Activated CD4-positive, CD25-positive, alpha-beta regulatory T cell treated with anti-CD3 and anti-CD28 coated beads, Interleukin-2, amount 50 U/mL, for 16 hours (primary cell): Measurements from ENCODE around the gene TTLL5.

Experiments used
- DNase-seq: peaks from one replicate; pipeline ENCODE4 v3.0.0-alpha.2; 2020; ENCODE audit warnings: low read depth, low spot score

TTLL5 gene, protein sequence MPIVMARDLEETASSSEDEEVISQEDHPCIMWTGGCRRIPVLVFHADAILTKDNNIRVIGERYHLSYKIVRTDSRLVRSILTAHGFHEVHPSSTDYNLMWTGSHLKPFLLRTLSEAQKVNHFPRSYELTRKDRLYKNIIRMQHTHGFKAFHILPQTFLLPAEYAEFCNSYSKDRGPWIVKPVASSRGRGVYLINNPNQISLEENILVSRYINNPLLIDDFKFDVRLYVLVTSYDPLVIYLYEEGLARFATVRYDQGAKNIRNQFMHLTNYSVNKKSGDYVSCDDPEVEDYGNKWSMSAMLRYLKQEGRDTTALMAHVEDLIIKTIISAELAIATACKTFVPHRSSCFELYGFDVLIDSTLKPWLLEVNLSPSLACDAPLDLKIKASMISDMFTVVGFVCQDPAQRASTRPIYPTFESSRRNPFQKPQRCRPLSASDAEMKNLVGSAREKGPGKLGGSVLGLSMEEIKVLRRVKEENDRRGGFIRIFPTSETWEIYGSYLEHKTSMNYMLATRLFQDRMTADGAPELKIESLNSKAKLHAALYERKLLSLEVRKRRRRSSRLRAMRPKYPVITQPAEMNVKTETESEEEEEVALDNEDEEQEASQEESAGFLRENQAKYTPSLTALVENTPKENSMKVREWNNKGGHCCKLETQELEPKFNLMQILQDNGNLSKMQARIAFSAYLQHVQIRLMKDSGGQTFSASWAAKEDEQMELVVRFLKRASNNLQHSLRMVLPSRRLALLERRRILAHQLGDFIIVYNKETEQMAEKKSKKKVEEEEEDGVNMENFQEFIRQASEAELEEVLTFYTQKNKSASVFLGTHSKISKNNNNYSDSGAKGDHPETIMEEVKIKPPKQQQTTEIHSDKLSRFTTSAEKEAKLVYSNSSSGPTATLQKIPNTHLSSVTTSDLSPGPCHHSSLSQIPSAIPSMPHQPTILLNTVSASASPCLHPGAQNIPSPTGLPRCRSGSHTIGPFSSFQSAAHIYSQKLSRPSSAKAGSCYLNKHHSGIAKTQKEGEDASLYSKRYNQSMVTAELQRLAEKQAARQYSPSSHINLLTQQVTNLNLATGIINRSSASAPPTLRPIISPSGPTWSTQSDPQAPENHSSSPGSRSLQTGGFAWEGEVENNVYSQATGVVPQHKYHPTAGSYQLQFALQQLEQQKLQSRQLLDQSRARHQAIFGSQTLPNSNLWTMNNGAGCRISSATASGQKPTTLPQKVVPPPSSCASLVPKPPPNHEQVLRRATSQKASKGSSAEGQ (N-terminal part only)

DNA sequence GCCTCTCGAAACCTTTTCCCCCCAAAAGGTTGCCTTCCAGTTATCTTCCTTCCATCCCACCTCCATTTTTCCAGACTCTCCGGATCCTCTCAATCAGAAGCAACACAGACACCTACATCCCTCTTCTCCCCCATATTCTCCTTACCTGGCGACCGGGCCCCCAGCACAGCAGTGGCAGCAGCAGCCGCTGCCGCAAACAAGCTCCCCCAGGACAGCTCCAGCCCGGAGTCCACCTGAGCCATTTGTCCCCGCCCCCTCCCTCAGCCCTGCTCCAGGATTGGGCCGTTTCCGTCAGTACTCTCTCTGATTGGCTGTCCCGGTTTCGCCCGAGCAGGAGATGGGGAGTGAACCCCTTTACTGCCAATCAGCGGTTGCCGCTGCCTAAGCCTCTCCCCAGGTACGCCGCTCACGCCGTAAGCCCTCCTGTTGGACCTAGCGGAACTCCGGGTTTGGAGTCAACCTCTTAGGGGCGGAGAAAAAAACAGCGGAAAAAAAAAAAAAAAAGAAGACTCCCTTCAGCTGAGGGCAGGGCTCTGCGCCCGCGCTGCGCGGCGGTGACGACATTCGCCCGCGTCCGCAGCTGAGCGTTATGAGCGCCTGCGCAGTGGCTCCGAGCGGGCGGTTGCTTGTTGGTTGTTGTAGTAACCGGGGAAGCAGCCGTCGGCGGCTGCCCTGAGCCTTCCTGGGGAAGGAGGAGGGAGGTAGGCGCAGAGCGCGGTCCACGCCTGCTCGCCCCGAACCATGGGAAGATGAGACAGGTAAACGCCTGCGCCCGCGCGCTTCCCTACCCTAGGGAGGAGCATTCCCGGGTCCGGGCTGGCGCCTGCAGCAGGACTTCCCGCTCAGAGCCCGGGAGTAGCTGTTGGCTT is at the start of gene TTLL5, which contains the start of gene ERG28:
Gene TTLL5 (plus strand): TSS at position 617 of the 869 bp plus-strand sequence. CDS start 1,904 bp downstream, outside the sequence.
Gene ERG28 (minus strand): TSS at position 247 of the 869 bp plus-strand sequence. CDS start 3,374 bp downstream, outside the sequence.
- peak; percentile 94 for DNase-seq

DNA sequence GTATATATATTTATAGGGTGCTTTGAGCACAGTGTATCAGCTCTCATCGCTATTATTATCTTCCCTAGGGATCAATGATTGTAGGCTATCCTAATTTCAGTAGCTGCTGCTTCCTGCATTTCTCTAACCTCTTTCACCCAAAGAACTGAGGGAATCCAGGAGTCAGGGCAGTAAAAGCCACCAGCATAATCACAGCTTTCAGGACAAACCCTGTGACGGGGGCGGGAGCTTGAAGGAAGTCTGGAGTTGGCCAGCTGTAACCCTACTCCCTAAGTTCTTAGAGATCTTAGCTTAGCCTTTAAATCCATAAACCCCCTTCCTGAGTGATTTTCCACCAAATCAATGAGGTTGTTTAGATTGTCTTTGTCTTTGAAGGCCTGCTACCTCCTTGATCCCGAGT is 48.9 kb upstream of the TTLL5 start:
- no peak for DNase-seq

DNA sequence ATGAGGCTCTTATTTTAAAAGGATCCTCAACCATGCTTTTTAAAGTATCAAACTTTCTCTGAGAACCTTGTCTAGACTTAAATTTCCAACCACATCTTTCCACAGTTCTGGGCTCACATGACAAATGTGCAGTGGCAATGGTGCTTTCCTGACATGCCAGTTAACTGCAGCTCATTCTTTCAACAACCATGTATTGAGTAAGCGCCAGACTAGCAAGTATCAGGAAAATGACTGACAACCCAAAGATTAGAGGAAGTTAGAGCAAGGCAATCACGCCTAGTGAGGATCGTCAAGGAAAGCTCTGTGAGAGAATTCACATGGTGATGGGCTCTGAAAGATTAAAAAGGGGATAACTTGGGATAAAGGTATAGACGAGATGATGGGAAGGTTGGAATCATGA is 46.9 kb upstream of the TTLL5 start:
- no peak for DNase-seq

DNA sequence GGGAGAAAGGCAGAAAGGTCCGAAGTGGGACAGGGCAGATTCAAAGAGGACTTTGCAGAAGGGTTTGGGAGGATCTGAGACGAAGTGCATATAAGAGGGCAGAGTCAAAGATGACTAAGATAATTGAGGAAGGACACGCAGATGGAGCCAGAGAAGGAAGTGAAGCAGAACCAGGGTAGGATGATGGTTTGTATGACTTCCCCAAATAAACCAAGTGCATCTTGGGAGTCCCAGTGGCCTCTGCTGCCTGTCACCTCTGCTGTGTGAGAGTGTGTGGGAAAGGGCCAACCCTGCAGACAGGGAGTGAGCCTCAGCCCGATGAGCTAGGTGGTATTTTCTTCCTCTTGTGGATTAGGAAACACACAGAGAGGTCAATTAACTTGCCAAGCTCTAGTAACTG is 45.8 kb upstream of the TTLL5 start:
- no peak for DNase-seq

DNA sequence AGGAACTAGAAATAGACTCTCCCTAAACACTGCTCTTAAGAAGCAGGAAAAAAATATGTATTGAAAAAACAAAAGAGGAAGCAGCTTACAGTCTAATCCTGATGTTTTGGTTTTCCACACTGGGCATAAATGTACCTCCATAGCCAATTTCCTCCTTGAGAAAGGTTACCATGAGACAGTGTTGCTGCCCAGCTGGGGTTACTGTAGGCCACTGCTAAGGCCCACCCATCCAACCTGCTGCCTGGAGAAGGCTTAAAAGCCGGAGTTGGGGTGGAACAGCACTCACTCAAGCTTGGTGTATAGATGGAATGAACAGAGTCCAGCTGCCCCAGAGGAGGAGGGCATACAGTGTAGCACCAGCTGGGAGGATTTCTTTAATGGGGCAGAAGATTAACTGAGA is 41.5 kb upstream of the TTLL5 start:
- no peak for DNase-seq

DNA sequence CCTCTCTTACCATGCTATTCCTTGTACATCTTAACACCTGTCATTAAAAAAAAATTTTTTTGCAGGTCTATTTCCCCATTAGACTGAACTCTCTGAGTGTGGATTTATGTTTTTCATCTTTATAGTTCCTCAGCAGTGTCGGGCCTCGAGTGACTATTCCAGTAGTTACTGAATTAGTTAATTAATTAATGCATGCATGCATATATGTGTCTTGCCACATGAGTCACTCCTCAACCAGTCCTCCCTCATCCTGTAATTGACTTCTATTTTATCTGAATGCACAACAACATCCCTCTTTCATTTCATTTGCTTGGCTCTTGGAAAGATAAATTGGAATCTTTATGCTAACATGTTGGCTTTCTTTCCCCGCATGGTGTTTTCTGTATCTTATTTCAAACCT is 36.0 kb upstream of the TTLL5 start:
- DNase-seq = no peak

DNA sequence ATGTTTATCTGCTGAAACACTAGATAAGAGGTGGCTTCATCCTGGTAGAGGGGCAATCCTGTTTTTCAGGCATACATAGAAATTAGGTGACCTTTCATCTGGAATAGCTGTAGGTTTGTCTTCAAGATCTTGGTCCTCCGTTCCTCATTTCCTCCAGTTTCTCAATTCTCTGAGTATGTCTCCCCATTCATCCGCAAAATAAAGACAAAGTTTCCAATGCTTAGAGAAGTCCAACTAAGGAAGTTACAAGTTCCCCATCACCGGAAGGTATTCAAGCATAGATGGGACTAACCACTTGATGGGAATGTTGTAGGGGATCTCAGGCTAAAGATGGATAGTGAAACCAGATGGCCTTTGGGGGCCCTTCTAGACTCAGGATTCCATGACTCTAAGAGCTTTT is 34.6 kb upstream of the TTLL5 start:
- DNase-seq = no peak

DNA sequence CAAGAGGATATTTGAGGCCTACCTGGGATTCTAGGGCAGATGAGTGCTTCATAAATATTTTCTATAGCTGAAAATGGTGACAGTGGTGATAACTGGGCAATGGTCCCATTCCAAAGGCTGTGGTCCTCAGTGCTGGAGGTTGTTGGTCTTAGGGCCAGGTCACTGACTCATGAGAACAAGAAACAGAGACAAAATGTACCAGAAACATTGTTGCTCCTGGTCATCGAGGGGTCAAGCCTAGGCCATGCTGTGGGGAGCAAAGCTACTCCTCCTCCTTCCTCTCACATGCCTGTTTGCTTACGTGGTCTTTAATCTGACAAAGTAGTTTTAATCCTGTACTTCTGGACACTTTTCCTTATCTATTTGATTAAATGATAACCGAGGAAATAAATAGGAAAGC is 34.2 kb upstream of the TTLL5 start:
- DNase-seq = no peak

DNA sequence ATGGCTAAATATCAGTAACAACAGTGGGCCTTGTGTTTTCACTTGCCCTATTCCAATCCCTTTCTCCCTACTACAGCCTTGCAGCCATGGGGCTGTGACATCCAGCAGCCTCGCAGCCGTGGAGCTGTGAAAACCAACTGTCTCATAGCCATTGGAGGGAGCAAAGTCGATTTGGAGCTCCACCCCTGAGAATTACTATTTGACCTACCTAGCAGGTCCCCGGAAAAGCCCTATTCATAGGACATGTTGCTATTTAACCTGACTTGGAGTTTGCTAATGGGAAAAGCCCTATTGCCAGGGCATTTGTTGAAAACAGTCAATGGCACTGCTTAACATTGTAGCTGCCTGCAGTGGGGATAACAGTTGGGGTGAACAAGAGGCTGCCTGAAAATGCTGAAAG is 33.6 kb upstream of the TTLL5 start:
- no peak for DNase-seq

DNA sequence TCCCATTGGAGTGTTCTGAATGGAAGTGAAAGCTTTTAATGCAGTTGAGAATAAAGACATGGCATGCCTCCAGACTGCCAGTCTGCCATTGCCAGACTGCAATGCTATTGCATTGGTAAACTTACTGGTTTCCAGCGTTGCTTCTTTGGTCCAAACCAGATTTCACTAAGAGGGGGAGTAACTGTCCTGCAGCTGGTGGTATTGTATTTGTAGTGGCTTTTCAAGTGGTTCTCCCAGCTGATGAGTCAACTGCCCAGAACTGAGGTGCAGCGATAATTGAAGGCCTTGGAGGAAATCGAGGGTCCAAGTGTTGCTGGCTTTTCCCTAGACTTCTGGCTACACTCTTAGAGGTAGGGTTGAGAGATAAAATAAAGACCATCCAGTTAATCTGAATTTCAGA is 32.2 kb upstream of the TTLL5 start:
- DNase-seq = no peak

DNA sequence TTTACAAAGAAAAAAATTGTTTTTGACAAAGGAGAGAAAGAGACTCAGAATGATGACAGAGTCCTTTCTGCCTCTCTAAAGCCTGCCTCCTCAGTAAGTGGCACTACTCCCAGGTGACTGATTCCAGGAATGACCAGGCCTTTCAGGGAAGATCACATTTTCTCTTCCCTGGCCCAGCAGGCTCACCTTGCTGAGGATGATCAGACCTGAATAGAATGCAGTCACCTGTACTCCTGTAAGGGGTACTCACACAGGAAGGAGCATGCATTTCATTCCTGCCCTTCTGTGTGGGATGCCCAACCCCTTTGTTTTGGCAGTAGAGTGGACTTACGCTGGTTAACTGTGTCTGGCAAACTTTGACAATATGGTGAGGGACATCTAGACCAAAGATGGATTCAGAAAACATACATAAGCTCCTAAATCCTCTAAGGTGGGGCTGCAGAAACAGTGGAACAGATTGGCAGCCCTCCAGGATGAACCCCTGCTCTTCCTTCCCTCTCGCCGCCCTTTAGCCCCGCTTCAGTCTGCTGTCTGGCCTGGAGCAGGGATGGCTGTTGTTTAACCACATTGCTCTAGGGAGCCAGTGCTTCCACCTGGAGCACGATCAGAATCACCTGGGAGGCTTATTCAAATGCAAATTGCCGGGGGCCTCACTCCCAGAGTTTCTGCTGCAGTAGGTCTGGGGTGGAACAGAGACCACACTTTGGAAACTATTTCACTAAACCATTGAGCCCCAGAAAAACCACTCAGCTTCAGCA is 30.2 kb upstream of the TTLL5 start:
- no peak for DNase-seq

DNA sequence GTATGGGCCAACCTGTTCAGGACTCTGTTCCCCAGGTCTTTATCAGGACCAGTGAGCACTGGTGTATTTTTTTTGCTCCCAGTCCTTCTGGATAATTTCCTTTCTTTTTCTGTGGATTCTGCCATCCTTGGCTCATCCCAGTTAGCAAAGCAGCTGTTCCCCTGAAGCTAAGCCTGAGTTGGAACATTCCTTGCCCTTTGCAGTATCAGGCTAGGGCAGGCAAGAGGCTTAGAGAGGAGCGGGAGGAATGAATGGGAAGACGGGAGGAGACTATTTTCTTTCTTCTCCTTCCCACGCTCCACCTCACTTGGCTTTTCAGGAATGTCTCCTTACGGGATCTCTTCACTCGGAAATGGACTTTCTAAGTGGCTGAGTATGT is 29.6 kb upstream of the TTLL5 start:
- no peak for DNase-seq

DNA sequence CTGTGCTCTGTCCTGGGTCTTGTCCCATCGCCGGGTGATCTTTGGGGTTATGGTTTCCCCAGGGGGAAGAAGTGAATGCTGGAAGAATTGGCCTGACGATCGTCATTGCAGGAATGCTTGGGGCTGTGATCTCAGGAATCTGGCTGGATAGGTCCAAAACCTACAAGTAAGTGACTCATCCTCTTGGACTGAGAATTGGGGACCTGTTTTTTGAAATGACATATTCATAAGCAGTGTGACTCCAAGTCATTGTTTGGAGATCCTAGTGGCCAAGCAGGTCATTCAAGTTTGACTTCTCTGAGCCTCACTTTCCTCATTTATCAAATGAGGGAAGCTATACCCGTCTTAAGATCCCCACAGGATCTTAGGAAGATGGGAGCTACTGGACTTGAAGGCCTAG is 26.2 kb upstream of the TTLL5 start:
- DNase-seq = no peak

DNA sequence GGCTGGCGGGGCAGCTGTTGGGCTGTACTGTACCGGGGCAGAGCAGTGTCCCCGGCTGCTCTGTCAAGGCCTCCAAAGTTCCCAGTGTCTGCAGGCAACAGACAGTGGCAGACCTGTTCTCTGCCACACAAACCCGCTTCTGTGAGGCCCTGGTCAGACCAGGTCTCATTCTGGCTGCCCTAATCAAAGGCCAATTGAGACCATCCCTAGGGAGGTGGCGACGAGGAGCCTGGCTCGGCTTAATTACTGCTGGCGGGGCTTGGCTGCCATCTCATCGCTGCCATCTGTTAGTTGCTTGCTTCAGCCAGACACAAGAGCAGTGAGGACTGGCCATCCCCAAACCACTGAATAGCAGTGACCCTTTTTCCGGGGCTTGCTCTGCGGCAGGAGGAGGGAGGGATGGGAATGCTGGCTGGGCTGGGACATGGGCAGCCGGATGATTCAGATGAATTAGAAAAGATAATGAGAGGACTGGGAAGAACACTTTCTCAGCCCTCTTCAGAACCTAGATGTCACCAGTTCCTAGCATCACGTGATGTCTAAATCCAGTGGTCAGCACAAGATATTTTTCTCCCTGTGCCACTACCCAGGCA is 24.9 kb upstream of the TTLL5 start:
- no peak for DNase-seq

DNA sequence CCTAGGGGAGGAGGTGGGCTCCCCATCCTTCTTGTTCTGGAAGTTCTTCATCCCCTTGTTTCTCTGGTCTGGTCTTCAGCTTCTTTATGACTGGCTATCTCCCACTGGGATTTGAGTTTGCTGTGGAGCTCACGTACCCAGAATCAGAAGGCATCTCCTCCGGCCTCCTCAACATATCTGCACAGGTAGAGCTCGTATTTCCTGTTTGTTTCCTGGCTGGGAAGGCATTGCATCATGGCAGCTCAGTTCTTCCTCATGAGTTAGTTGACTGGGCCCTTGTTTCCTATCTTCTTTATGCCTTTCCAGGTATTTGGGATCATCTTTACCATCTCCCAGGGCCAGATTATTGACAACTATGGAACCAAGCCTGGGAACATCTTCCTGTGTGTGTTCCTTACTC is 20.2 kb upstream of the TTLL5 start:
- DNase-seq = no peak

DNA sequence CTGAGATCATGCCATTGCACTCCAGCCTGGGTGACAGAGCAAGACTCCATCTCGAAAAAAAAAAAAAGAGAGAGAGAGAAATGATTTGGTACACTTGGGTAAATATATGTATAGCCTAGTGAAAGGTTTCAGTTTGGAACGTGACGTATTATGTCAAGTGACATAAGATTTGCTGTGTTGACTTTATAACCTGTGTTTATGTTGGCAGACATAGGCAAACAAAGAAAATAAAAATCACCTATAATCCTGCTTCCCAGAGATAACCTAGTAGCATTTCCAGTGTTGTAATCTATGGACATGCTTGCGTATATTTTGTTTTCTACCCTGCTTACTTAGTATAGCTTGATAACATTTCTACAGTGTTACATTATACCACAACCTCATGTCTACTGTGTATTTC is 17.1 kb upstream of the TTLL5 start:
- DNase-seq = no peak

DNA sequence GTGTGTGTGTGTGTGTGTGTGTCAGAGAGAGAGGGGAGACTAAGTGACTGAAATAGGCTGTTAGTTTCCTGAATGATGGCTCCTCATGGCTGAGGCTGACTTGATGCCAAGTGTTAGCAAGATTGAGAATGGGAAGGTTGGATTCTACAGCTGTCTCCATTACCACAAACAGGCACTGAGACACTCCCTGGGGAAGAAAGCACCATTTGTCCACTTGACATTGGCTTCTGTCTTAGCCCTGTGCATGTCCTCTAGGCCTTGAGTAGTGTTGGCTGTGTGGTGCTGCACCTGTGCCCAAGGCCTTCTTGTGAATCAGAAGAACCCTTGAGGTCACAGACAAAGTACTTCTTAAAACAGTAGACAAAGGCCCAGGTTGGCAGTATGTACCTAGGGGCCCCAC is 16.0 kb upstream of the TTLL5 start:
- DNase-seq = no peak

DNA sequence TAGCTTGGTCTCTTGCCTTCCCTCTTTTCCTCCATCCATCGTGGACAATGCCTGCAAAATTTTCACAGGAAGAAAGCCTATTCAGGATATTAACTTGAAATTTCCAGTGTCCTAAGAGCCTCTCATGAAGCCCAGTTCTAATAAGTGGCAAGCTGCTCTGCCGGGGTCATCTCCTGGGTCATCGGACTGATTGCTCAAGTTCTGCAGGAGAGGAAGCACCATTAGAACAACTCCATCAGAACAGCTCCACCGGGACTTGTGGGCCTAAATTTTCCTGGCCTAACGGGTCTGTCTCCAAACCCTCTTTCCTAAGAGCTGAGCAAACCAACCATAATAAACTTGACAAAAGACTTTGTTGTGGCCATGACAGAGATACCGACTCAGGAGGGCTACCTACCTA is 14.3 kb upstream of the TTLL5 start:
- no peak for DNase-seq

DNA sequence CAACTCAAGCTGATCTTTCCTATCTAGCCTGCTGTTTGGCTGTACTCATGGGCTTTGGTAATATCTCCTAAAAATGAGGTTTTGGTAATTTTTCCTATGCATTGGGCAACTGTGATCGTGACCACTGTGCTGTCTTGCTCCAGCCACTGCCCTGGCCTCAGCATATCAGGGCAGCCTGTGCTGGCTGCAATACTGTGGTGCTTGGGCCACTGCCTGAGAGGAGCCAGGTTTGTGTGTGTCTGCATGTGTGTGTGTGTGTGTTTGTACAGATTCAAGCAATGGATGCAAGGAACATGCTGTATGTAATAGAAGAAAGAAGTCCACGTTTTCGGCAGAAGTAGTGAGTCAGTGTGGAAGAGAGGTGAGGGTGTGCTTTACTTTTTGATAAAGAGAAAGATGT is 13.4 kb upstream of the TTLL5 start:
- DNase-seq = no peak
